ENCODE results near the gene CPA1.
A peak's percentile ranks its signal among the peaks of the same experiment; 100 is the strongest.
"Not testable (repeated sequence)": the region's sequence is repeated elsewhere in the genome, so short reads cannot be mapped to it uniquely, and the experiment has no call there.

Gene CPA1

GRCh38 chr7:130374507-130374906, 5.8 kb upstream of the CPA1 start:
- DNase-seq (ENCODE audit: low read depth): no peak

- DNase-seq (ENCODE audit: low read depth): not testable (repeated sequence)
These were observed 3.8 kb upstream of the CPA1 start for GRCh38 chr7:130376461-130376860.

GRCh38 chr7:130377178-130377577, 3.1 kb upstream of the CPA1 start:
- DNase-seq (ENCODE audit: low read depth): no peak

- no peak for DNase-seq (ENCODE audit: low read depth)
These were observed 1.3 kb upstream of the CPA1 start for GRCh38 chr7:130379019-130379418.

GRCh38 chr7:130379532-130379920, 768 bp upstream of the CPA1 start:
- peak; percentile 27 for DNase-seq (ENCODE audit: low read depth)

- no peak for DNase-seq (ENCODE audit: low read depth)
These were observed 664 bp downstream of the CPA1 start for GRCh38 chr7:130380861-130381455.

- no peak for DNase-seq (ENCODE audit: low read depth)
These were observed 1.4 kb downstream of the CPA1 start for GRCh38 chr7:130381468-130382312.

GRCh38 chr7:130383187-130383980, 3.1 kb downstream of the CPA1 start:
- no peak for DNase-seq (ENCODE audit: low read depth)

- DNase-seq (ENCODE audit: low read depth): no peak
These were observed 4.1 kb downstream of the CPA1 start for GRCh38 chr7:130384371-130384801.

GRCh38 chr7:130384841-130385599, 4.7 kb downstream of the CPA1 start:
- DNase-seq (ENCODE audit: low read depth): no peak

- no peak for DNase-seq (ENCODE audit: low read depth)
These were observed 5.3 kb downstream of the CPA1 start for GRCh38 chr7:130385600-130386066.

- no peak for DNase-seq (ENCODE audit: low read depth)
These were observed 6.6 kb downstream of the CPA1 start for GRCh38 chr7:130386876-130387275.

GRCh38 chr7:130387306-130387627, 7.0 kb downstream of the CPA1 start:
- no peak for DNase-seq (ENCODE audit: low read depth)

- no peak for DNase-seq (ENCODE audit: low read depth)
These were observed 7.5 kb downstream of the CPA1 start for GRCh38 chr7:130387628-130388403.

- DNase-seq (ENCODE audit: low read depth): no peak
These were observed 8.4 kb downstream of the CPA1 start for GRCh38 chr7:130388671-130389070.

GRCh38 chr7:130390486-130390885, 10.2 kb downstream of the CPA1 start:
- peak; percentile 76 for DNase-seq (ENCODE audit: low read depth)

GRCh38 chr7:130393101-130393561, 12.8 kb downstream of the CPA1 start:
- peak; percentile 95 for DNase-seq (ENCODE audit: low read depth)

- peak; percentile 40 for DNase-seq (ENCODE audit: low read depth)
These were observed 13.6 kb downstream of the CPA1 start for GRCh38 chr7:130393841-130394411.

- no peak for DNase-seq (ENCODE audit: low read depth)
These were observed 14.3 kb downstream of the CPA1 start for GRCh38 chr7:130394421-130395195.

GRCh38 chr7:130395421-130395820, 15.1 kb downstream of the CPA1 start:
- DNase-seq (ENCODE audit: low read depth): no peak

Measured in amniotic epithelial cell (primary cell).